Measurements from ENCODE around the gene C1orf21.

- TF ChIP-seq CTCF (IDR thresholded peaks at IDR 0.05) = no peak
- TF ChIP-seq POLR2AphosphoS5 (IDR thresholded peaks at IDR 0.05; ENCODE audit: low read depth, low read length) = no peak
- TF ChIP-seq TCF7L2 (IDR thresholded peaks at IDR 0.05; ENCODE audit: low read depth, low read length) = no peak
- TF ChIP-seq SIN3A (IDR thresholded peaks at IDR 0.05; ENCODE audit: borderline replicate concordance, insufficient read depth, low read depth, low read length) = no peak
Measured at GRCh38 chr1:184499616-184500015, 112.8 kb downstream of the C1orf21 start.

All from Panc1 (cell line).